Chondrocyte (in vitro differentiated cells): ENCODE results near the gene KRAS. TPM values are rescaled to one million over a fixed set of nuclear protein-coding genes. Genes with fewer than 3 reads are reported as not detected.
"Not testable (repeated sequence)": the region's sequence is repeated elsewhere in the genome, so short reads cannot be mapped to it uniquely, and the experiment has no call there.

Source experiments
- DNase-seq: peaks from one replicate; pipeline ENCODE4 v3.0.0; 2021; ENCODE audit warnings: mixed read lengths, low spot score
- H3K27ac Mint-ChIP-seq: one replicate; pipeline ENCODE4 v1.8.0; 2021; ENCODE audit warnings: mild to moderate bottlenecking, moderate library complexity, mixed read lengths; ENCODE audit not compliant: unreplicated experiment
- H3K27me3 Mint-ChIP-seq: 2 replicates; pipeline ENCODE4 v1.8.0; 2021; ENCODE audit warnings: low read depth, mixed read lengths
- H3K36me3 Mint-ChIP-seq: 2 replicates; pipeline ENCODE4 v1.8.0; 2021; ENCODE audit warnings: low read depth, mixed read lengths
- H3K4me1 Mint-ChIP-seq: 2 replicates; pipeline ENCODE4 v1.8.0; 2021; ENCODE audit warnings: low read depth, mild to moderate bottlenecking, mixed read lengths
- H3K4me3 Mint-ChIP-seq: one replicate; pipeline ENCODE4 v1.8.0; 2021; ENCODE audit warnings: mild to moderate bottlenecking, moderate library complexity, mixed read lengths; ENCODE audit not compliant: unreplicated experiment
- H3K9me3 Mint-ChIP-seq: 2 replicates; pipeline ENCODE4 v1.8.0; 2021; ENCODE audit warnings: low read depth, mixed read lengths
- long read RNA-seq: library from polyadenylated mRNA; stranded (forward); transcript quantifications from one replicate; pipeline ENCODE4 v2.0.0, GENCODE V29; 2021
- total RNA-seq: library from RNA; stranded (reverse); gene quantifications from 3 replicates; pipeline ENCODE4 v1.2.1, GENCODE V29; 2021
- TF ChIP-seq, protein P1 (sequence below): fragments of 200-600 bp; sonication (generic); IDR thresholded peaks from 2 replicates; pipeline ENCODE4 v1.5.0; 2021; ENCODE audit warnings: antibody characterized with exemption, mild to moderate bottlenecking, moderate library complexity

The KRAS gene
- total RNA-seq, result 27.5 to 31.7 TPM (median 31.5 TPM) in 3 replicates
- long read RNA-seq, full-length matches to known transcripts, result 5 of 10 reads
- long read RNA-seq, partial matches to known transcripts, result 1 of 10 reads
- long read RNA-seq, other reads (novel, unspliced or antisense), result 4 of 10 reads

DNA sequence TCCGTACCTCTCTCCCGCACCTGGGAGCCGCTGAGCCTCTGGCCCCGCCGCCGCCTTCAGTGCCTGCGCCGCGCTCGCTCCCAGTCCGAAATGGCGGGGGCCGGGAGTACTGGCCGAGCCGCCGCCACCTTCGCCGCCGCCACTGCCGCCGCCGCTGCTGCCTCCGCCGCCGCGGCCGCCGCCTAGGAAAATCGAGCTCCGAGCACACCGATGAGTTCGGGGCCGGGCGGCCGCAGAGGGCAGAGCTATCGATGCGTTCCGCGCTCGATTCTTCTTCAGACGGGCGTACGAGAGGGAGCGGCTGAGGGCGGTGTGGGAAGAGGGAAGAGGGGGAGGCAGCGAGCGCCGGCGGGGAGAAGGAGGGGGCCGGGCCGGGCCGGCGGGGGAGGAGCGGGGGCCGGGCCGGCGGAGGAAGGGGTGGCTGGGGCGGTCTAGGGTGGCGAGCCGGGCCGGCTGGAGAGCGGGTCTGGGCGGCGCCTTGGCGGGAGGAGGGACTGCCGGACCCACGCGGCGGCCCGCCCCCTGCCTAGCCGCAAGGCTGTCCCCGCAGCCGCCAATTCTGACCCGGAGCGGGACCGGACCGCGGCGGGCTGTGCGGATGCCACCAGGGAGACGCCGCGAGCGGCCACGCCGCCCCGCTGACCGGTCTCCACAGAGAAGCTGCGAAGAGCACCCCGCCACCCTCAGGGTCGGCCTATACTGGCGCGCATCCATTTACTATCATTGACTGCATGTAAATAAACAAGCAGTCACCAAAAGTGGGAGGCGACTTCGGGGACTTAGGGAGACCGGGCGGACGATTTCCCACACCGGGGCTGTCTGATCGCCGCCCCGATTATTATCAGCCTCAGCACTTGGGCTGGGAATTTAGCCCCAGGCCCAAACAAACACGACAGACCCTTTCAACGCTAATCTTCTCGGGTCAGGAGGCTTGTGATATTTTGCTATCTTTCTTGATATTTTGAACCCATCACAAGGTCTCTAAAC is at the start of gene KRAS:
KRAS (minus strand) TSS at position 186 of the 987 bp plus-strand sequence.
- Mint-ChIP-seq H3K4me3 (peak within 1 kb of the TSS; percentile 83), H3K4me1 (peaks cover 26% of the 10 kb centered on the region), H3K27me3 (no peaks in the 10 kb centered on the region), H3K27ac (peak within 1 kb of the TSS; percentile 91), H3K36me3 (no peaks in the 10 kb centered on the region), H3K9me3 (no peaks in the 10 kb centered on the region)
- DNase-seq, result peak; percentile 99
- TF ChIP-seq, protein P1, sequence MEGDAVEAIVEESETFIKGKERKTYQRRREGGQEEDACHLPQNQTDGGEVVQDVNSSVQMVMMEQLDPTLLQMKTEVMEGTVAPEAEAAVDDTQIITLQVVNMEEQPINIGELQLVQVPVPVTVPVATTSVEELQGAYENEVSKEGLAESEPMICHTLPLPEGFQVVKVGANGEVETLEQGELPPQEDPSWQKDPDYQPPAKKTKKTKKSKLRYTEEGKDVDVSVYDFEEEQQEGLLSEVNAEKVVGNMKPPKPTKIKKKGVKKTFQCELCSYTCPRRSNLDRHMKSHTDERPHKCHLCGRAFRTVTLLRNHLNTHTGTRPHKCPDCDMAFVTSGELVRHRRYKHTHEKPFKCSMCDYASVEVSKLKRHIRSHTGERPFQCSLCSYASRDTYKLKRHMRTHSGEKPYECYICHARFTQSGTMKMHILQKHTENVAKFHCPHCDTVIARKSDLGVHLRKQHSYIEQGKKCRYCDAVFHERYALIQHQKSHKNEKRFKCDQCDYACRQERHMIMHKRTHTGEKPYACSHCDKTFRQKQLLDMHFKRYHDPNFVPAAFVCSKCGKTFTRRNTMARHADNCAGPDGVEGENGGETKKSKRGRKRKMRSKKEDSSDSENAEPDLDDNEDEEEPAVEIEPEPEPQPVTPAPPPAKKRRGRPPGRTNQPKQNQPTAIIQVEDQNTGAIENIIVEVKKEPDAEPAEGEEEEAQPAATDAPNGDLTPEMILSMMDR, result no peak

- TF ChIP-seq, protein P1, result no peak
- no peaks in the 10 kb centered on the region for H3K36me3 Mint-ChIP-seq
- H3K27me3 Mint-ChIP-seq, result no peaks in the 10 kb centered on the region
- H3K4me3 Mint-ChIP-seq, result no peak overlapping the region
- no peak for DNase-seq
- H3K9me3 Mint-ChIP-seq, result no peaks in the 10 kb centered on the region
- H3K27ac Mint-ChIP-seq, result no peak overlapping the region
- no peaks in the 10 kb centered on the region for H3K4me1 Mint-ChIP-seq
Measured at GRCh38 chr12:25296381-25296780, 45.7 kb upstream of the KRAS start.

GRCh38 chr12:25295361-25295760 is 44.6 kb upstream of the KRAS start:
- Mint-ChIP-seq H3K9me3 (no peaks in the 10 kb centered on the region), H3K27me3 (no peaks in the 10 kb centered on the region), H3K36me3 (no peaks in the 10 kb centered on the region), H3K27ac (no peak overlapping the region), H3K4me3 (no peak overlapping the region), H3K4me1 (no peaks in the 10 kb centered on the region)
- TF ChIP-seq, protein P1, result no peak
- DNase-seq, result no peak

DNA sequence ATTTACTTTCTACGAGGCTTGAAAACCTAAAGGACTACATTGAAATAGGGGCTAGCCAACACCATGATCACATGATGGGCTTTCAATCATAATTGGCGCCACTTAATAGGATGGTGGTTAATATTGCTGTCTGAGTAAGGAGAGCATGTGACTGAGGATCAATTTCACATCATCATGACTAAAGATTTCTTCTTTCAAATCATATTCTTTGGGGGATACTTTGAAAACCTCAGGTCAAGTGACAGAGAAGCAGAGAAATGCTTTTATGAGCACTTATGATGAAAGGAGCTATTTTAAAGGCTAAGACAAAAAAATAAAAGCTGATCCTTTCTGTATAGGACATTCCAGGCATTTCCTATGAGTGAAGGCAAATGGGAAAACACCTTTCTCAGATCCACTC is 42.9 kb upstream of the KRAS start:
- Mint-ChIP-seq H3K4me1 (no peaks in the 10 kb centered on the region), H3K9me3 (peaks cover 14% of the 10 kb centered on the region), H3K27me3 (no peaks in the 10 kb centered on the region), H3K36me3 (no peaks in the 10 kb centered on the region), H3K27ac (no peak overlapping the region), H3K4me3 (no peak overlapping the region)
- no peak for DNase-seq
- TF ChIP-seq, protein P1, result no peak

- H3K9me3 Mint-ChIP-seq, result peaks cover 14% of the 10 kb centered on the region
- not testable (repeated sequence) for H3K4me1 Mint-ChIP-seq, H3K4me3 Mint-ChIP-seq, H3K27me3 Mint-ChIP-seq, H3K27ac Mint-ChIP-seq, DNase-seq, H3K36me3 Mint-ChIP-seq
Measured at GRCh38 chr12:25292810-25293221, 42.1 kb upstream of the KRAS start.
